Muscle of arm (tissue), 1 donor: ENCODE results near the gene KRABD2.
"Not testable (repeated sequence)": the region's sequence is repeated elsewhere in the genome, so short reads cannot be mapped to it uniquely, and the experiment has no call there.

Experiments
- DNase-seq: peaks from one replicate; pipeline ENCODE4 v3.0.0-alpha.2; 2013

The KRABD2 gene

DNA sequence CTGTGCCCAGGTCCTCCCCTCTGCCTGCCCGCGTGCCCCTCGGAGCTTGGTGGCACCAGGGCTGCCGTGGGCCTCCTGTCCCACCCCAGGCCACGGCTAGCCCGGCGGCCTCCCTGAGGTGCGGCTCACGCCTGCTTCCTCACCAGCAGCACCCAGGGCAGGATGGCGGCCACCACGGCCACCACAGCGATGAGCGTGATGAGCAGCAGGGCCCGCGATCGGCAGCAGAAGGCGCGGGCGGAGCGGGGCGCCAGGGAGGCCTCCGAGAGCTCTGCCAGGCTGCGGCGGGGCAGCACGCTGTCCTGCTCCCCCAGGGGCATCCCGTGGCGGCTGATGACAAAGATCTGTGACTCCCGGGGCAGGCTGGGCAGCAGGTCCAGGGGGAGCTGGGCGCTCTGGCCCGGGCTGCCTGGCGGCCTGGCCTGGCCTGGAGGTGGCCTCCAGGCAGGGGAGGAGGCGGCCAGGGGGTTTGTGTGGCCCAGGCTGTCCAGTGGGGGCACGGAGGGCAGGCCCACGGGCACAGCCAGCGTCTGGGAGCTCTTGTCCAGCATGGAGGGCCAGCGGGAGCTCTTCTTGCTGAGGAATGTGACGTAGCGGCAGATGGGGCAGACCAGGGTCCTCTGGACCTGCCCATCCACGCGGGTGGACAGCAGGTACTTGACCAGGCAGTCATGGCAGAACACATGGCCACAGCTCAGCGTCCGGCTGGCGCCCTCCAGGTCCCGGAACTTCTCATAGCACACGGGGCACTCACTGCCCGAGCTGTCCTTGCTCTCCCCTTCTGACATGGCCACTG lies 16.4 kb upstream of the KRABD2 start:
- DNase-seq, result no peak

DNA sequence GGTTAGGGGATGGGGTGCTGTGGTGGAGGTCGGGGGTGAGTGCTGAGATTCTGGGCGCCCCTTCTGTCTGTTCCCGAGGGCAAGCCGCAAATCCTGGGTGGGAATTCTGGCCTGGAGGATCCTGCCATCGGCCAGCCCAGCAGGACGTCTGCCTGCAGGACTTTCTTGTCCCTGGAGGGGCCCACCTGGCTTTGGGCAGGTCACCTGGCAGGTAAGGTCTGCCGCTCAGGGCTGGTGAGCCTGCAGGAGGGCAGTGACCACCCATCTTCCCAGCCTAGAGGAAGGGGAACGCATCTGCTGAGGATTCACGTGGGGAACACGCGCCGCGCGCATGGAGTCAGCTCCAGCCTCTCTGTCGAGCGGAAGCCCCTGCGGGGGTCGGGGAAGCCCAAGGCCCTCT lies 15.8 kb upstream of the KRABD2 start:
- no peak for DNase-seq

DNA sequence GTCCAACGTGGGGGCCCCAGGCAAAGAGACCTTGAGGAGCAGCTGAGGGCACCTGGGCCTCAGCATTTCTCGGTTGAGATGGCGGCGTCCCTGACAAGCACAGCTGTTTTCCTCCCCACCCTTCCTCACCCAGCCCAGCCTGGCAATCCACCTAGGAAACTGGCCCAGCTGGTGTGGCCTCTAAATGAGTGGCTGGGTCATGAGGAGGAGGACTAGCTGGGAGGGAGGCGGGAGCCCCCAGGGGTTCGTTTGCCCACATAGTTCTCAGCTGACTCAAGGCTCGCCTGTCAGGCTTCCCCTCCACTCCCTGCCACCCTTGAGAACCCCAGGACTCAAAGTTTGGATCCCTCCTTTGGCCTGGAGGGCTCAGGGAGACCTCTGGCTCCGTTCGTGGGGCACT lies 15.2 kb upstream of the KRABD2 start:
- DNase-seq, result no peak

DNA sequence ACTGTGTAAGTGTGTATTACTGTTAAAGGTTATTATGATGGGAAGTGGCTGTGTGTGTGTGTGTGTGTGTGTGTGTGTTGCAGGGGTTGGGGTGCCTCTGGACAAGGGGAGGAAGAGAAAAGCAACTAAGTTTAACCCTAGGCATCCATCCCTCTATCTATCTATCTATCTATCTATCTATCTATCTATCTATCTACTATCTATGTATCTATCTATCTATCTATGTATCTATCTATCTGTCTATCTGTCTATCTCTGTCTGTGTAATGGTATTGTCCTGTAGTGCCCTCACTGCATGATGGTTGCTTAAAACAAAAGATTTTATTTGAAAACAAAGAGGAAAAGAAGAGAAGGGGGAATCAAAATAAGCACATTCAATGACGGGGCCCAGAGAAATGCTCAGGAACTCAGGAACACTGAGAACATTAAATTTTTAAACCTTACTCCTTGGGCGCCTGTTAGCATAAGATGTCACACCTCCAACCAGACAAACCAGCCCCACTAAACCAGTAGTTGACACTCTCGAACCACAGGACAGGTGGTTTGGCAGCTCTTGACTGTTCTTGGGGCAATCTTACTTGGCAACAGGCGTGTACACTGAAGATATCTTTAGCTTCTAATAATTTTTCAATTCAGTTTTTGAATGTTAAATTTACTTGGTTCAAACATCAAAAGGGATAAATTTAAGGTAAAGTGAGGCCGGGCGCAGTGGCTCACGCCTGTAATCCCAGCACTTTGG lies 11.6 kb upstream of the KRABD2 start:
- no peak for DNase-seq

DNA sequence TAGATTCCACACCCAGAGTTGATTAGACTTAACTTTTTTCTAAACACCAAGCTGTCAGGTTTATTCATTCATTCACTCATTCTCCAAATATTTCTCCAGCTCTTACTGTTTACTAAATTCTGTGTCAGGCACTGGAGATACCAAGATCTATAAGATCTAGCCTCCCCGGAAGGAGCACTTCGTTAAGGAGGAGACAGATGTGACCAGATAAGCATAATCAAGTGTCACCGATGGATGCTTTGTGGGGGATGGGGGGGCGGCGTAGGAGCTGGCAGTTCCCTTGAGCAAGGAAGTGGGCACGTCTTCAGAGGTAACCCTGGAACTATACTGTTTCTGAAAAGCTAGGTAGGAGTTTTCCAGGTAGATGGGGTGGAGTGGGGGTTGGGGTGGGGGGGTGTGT lies 10.3 kb upstream of the KRABD2 start:
- no peak for DNase-seq

DNA sequence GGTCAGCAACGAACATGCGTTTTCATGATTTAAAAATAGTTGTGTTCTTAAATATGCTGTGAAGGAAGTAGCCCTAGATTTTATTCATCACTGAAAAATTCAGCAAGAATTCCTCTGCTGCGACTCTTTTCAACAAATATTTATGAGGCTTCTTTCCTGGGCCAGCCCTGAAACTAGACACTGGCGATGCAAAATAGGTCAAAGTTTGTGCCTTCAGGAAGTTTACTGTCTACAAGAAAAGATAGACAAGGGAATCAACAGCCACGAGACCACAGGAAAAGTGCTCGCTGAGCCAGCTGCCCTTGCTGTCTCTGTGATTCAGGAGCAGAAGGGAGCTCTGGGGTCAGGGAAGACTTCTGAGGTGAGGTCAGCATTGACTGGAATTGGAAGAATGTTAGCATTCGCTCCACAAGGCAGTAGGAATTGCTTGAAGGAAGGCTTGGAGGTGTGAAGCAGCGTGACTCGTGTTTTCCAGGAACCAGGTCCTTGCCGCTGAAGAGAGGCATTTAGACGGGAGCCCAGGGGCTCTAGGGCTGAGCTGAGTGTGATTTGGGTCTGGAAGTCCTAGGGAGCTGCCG lies 8.4 kb upstream of the KRABD2 start:
- DNase-seq, result no peak

DNA sequence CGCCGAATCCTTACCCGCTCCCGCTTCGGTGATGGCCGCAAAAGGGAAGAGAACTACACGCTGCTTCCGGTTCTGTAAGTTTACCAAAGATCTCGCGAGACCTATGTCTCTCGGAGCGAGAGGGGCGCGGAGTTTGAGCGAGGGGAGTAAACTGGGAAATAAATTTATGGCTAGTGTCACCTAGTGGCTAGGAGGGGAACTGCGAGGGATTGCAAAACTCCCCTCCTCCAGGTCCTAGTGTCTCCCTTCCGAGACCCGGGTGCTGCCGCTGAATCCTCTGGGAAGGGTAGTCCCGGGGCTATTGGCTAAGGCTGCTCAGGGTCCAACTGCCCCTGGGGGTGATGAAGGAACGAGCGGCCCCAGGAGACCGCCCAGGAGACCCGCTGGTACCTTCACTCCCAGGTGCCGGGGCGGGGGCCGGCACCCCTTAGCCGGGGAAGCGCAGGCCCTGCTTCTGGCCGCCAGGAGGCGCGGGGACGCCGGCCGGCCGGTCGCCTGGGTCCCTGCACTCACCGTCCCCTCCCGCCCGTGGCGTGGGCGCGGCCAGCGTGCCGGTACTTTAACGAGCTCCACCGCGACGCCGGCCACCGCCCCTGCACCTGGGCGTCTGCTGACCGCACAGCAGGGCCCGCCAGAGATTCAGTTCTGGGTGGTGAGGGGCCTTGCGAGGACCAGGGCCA lies 6.8 kb upstream of the KRABD2 start, which contains the start of gene RPL26:
RPL26 (minus strand) TSS at position 51 of the 680 bp plus-strand sequence. CDS start 883 bp downstream, outside the sequence.
- peak; percentile 97 for DNase-seq

DNA sequence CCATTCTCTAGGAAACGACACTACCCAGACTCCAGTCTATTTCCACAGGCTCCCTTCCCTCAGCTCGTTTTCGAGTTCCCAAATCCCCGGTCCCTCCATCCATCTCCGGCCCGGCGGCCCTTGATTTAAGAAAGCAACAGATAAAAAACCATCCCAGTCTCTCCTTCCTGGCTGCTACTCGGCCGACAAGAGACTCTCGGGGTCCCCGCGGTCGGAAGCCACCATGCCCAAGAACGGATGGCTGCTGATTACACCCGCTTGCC lies 6.3 kb upstream of the KRABD2 start:
- no peak for DNase-seq

DNA sequence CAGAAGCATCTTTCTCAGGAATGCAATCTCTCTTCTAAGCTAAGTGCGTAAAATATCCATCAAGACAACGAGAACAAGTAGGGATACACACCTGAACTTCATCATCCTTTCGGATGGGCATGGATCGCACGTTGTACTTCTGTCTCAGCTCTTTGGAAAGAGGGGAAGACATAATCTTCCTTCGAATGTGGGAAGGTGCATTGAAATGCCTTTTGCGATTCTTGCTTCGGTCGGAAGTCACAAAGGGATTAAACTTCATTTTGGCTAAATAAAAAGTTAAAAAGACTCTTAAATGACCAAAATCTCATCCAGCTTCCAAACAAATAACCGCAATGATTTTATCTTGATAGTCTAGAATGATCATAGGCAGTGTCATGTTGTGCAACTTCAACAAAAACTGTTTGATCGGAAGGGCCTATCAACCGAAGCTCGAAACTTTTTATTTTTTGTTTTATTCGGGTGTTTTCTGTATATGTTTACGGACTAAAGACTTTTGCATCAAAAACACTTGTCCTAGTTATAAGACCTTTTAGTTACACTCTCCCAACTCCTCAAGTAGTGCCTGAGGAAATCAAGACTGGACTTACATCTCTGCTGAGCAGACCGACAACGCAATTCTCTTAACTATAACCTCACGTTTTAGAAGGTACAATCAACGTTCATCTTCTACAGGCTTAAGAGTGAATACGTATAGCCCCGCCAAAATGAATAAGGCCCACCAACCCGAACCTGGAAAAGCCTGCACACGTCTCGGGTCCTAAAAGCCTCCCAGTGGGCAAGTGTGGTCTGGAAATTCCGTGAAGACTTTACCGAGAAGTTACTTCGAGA lies 5.8 kb upstream of the KRABD2 start:
- no peak for DNase-seq

DNA sequence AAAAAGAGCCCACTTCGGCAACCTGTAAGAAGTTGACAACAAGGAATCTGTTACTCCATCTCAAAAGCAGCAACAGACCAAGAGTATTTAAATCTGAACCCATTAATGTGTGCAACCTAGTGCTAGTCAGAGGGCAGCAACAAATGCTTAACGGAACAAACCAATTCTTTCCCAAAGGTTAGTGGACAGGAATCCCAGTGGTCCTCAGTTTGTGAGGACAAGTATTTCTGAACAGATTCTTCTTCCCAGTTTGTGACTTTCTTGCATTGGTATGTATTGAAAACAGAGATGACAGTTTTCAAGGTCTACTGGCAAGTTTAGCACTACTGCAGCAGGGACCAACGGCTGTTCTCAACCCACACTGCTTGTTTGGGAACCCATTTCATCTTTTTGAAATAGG lies 3.5 kb upstream of the KRABD2 start:
- DNase-seq, result no peak

DNA sequence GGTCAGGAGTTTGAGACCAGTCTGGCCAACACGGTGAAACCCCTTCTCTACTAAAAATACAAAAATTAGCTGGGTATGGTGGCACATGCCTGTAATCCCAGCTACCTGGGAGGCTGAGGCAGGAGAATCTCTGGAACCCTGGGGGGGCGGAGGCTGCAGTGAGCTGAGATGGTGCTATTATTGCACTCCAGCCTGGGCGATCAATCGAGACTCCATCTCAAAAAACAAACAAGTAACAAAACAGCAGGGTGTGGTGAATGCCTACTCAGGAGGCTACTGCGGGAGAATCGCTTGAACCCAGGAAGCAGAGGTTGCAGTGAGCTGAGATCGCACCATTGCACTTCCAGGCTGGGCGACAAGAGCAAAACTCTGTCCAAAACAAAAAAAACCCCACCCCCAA lies 1.6 kb upstream of the KRABD2 start:
- not testable (repeated sequence) for DNase-seq

DNA sequence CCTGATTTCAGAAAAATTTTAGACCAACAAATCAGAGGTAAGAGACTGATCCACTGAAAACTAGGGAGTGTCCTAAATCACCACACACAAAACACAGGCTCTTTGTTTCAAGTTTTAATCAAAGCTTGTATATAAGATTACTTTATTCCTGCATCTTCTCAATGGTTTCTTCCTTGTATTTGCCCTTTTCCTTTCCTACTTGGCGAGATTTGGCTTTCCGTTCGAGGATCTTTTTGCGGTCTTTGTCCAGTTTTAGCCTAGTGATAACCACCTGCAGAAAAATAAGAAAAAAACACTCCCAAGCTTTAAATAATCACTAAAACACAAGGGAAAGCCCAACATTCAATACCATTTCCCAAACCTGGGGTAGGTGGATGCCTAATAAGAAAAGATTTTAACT lies 918 bp upstream of the KRABD2 start:
- no peak for DNase-seq

DNA sequence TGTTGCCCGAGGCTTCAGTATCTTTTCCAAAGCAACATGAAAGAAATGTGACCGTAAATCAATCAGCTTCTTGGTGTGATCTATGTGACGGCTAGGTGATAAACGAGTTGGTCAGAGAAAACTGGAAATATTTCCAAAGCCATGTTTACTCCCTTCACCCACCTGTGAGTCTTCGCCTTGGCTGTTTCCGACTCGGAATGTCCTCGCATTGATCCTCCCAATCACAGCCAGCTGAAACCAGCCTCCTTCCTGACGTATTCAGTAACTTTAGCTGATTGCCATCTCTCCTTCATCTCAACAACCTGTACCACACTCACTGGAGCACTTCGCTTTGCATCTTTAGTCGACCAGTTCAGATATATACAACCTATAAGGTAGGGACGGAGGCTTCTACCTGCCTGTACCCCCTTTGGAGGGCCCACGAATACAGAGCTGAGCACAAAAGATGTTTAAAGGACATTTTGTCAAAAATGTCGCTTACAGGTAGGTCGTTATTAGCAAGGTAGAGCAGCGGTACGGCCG lies 705 bp downstream of the KRABD2 start:
- peak; percentile 24 for DNase-seq

DNA sequence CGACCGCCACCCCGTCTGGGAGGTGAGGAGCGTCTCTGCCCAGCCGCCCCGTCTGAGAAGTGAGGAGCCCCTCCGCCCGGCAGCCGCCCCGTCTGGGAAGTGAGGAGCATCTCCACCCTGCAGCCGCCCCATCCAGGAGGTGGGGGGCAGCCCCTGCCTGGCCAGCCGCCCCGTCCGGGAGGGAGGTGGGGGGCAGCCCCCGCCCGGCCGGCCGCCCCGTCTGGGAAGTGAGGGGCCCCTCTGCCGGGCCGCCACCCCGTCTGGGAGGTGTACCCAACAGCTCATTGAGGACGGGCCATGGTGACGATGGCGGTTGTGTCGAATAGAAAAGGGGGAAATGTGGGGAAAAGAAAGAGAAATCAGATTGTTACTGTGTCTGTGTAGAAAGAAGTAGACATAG lies 2.6 kb downstream of the KRABD2 start:
- DNase-seq, result not testable (repeated sequence)

DNA sequence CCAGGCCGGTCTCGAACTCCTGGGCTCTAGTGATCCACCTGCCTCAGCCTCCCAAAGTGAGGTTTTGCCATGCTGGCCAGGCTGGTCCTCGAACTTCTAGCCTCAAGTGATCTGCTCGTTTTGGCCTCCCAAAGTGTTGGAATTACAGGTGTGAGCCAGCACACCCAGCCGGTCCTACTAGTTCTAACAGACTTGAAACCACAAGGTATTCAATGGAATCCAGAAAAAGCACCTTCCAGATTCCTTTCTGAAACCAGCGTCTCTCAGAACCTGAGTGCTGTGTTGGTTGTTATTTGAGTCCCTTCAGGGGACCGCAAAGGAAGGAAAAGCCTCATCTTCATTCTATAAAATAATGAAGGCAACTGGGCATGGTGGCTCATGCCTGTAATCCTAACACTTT lies 4.1 kb downstream of the KRABD2 start:
- no peak for DNase-seq

DNA sequence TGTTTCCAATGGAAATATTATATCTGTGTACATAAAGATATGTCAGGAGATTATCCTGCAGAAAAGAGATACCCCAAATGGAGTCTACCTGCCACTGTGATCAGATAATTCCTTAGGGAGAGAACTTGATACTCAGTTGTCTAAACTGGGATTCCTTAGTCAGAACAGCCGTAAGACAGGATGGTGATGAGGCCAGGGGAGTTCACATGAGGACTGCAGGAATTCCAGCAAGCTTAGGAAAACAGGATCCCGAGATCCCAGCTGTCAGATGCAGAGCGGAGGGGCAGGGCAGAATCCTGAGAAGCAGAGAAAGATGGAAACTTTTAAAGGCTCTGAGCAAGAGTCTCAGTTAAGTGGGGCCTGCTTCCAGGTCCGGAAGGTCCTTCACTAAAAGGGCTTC lies 4.7 kb downstream of the KRABD2 start:
- no peak for DNase-seq

DNA sequence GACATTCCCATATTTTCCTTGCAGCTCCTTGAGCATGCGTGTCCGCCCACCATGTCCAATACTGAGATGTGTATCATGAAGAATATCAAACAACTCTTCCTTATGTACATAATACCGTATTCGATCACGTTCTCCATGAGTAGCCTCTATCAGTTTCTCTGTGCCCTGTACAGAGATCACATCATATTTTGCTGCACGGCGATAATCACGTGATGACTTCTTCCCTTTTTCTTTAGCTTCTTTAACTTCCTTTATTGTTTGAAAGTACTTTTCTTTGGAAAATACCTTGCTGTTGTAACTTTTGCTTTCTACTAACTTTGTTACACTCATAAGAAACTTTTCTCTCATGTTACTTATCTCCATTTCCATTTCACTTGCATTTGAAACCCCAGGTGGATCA lies 6.6 kb downstream of the KRABD2 start:
- no peak for DNase-seq

DNA sequence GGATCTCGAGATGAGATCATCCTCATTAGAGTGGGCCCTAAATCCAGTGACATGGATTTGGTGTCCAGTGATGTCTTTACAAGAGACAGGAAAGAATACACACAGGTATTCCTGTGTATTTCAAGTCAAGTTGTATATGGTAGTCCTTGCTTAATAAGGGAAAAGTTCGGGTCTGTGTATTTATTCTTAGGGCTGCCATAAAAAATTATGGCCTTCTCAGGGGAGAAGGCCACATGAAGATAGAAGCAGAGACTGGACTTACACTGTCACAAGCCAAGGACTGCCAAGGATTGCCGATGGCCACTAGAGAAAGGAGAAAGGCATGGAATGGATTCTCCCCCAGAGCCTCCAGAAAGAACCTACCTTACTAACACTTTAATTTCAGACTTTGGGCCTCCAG lies 8.3 kb downstream of the KRABD2 start:
- DNase-seq, result no peak

DNA sequence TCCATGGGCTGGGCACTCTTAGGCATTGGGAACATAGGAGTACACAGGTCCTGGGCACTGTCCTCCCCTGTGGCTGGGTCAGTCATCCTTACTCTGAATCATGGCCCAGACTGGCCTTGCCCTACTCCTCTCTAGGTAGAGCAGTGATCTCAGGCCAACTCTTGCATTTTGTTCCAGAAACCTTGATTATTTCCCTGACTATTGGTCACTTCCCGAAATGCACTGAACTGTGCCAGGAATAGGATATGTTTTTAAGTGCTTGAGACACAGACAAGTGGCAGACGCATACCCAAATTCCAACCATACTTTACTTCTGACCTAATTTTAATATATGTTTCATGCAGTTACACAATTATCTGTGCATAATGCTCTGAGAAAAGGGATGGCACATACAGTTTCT lies 10.3 kb downstream of the KRABD2 start:
- no peak for DNase-seq

DNA sequence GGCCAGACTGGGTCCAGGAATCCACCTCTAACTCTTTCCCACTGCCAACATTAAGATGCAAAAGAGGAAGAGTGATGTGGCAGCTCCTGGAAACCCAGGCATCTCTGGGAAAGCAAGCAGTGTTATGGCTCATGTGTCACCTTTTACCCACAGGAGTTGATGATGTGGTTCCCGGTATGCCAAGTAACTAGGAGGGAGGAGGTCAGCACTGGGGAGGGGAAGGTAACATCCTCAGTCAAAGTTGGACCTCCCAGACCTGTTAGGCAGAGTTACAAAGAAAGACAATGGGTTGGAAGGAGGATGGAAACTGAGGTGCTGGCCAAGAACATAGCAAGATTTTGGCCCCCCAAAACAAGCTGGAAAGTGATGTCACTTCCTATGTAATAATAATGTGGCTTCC lies 11.4 kb downstream of the KRABD2 start:
- no peak for DNase-seq

DNA sequence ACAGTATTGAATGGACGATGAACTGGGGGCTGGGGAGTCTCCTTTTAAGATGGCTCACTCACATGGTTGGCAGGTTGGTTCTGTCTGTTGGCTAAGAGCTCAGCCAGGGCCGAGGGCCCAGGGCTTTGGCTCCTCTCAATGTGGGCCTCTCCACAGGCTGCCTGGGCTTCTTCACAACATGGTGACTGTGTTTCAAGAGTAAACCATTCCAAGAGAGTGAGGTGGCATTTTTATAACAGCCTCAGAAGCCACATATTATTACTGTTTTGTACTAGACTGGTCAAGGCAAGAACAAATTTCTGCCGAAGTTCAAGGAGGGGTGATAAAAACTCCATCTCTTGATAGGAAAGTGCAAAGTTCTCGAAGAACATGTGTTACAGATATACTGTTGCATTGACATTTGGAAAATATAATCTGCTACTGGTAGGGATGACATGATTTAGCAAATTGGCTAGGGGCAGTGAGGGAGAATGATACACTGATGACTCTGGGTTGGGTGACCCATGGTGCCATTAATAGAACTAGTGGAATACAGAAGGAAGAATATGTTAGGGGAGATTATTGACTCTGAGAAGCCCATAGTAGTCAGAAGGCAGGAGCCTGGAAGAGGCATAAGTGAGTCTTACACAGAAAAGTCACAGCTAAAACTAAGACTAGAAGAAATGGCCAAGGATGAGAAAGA lies 13.7 kb downstream of the KRABD2 start:
- DNase-seq, result no peak
